Measurements from ENCODE around the gene MRPL2. TPM values are rescaled to one million over a fixed set of nuclear protein-coding genes. Genes with fewer than 3 reads are reported as not detected.

MRPL2 gene
- polyA plus RNA-seq, 1 donor from 2014 or later, result 22.5 TPM

GRCh38 chr6:43089467-43089866 lies 30.2 kb upstream of the MRPL2 start:
- Histone ChIP-seq H3K9me3 (ENCODE audit: low read length) (no peaks in the 10 kb centered on the region), H3K79me2 (replicated peaks; ENCODE audit: insufficient read depth, low read length) (peaks cover 17% of the 10 kb centered on the region), H3K9ac (ENCODE audit: low read length) (no peak overlapping the region), H3F3A (ENCODE audit: insufficient read depth, low read length, poor library complexity, severe bottlenecking) (no peaks in the 10 kb centered on the region), H3K27ac (ENCODE audit: low read length) (no peak overlapping the region), H3K36me3 (ENCODE audit: insufficient read depth, low read length) (no peaks in the 10 kb centered on the region), H3K4me2 (ENCODE audit: low read length) (no peak overlapping the region), H3K9me2 (ENCODE audit: insufficient read depth, low read length) (no peaks in the 10 kb centered on the region), H4K20me1 (ENCODE audit: insufficient read depth) (no peaks in the 10 kb centered on the region), H3K27me3 (ENCODE audit: insufficient read depth, low read depth, low read length) (no peaks in the 10 kb centered on the region), H2AFZ (ENCODE audit: low read depth, low read length) (no peak overlapping the region), H3K4me3 (ENCODE audit: low read length) (no peak overlapping the region)
- no peak for TF ChIP-seq MXI1 (conservative IDR thresholded peaks at IDR 0.05; ENCODE audit: poor library complexity, severe bottlenecking)

GRCh38 chr6:43088654-43089056 lies 29.4 kb upstream of the MRPL2 start:
- H3F3A ChIP-seq (ENCODE audit: insufficient read depth, low read length, poor library complexity, severe bottlenecking), result no peaks in the 10 kb centered on the region
- H4K20me1 ChIP-seq (ENCODE audit: insufficient read depth), result no peaks in the 10 kb centered on the region
- H3K4me3 ChIP-seq (ENCODE audit: low read length), result no peak overlapping the region
- H3K9ac ChIP-seq (ENCODE audit: low read length), result no peak overlapping the region
- no peaks in the 10 kb centered on the region for H3K9me2 ChIP-seq (ENCODE audit: insufficient read depth, low read length)
- H3K4me2 ChIP-seq (ENCODE audit: low read length), result no peak overlapping the region
- no peaks in the 10 kb centered on the region for H3K9me3 ChIP-seq (ENCODE audit: low read length)
- no peak overlapping the region for H2AFZ ChIP-seq (ENCODE audit: low read depth, low read length)
- no peaks in the 10 kb centered on the region for H3K27me3 ChIP-seq (ENCODE audit: insufficient read depth, low read depth, low read length)
- H3K27ac ChIP-seq (ENCODE audit: low read length), result no peak overlapping the region
- TF ChIP-seq EZH2 (IDR thresholded peaks at IDR 0.05; ENCODE audit: borderline replicate concordance, insufficient read depth, low read length, poor library complexity, severe bottlenecking) (no peak), POLR2AphosphoS5 (IDR thresholded peaks at IDR 0.05) (no peak), RAD21 (conservative IDR thresholded peaks at IDR 0.05) (no peak), REST (IDR thresholded peaks at IDR 0.05; ENCODE audit: borderline replicate concordance) (no peak), SMC3 (conservative IDR thresholded peaks at IDR 0.05; ENCODE audit: poor library complexity) (no peak), EP300 (conservative IDR thresholded peaks at IDR 0.05; ENCODE audit: poor library complexity, severe bottlenecking) (no peak), MXI1 (conservative IDR thresholded peaks at IDR 0.05; ENCODE audit: poor library complexity, severe bottlenecking) (no peak), TAF1 (IDR thresholded peaks at IDR 0.05; ENCODE audit: low read depth) (no peak), CTCF (IDR thresholded peaks at IDR 0.05; ENCODE audit: poor library complexity, severe bottlenecking) (no peak)
- H3K79me2 ChIP-seq (replicated peaks; ENCODE audit: insufficient read depth, low read length), result peaks cover 20% of the 10 kb centered on the region
- H3K36me3 ChIP-seq (ENCODE audit: insufficient read depth, low read length), result no peaks in the 10 kb centered on the region
